Spinal cord (tissue), 10 donors: ENCODE measurements around the gene RECQL5. TPM values are rescaled to one million over a fixed set of nuclear protein-coding genes. Genes with fewer than 3 reads are reported as not detected.

Experiments
- DNase-seq, 6 donors: peaks; one replicate each; pipeline versions ENCODE4 v3.0.0 to v3.0.0-alpha.2; 2013 to 2015; ENCODE audit warnings: low spot score in 6 of 6, low read depth in 4 of 6
- H3K27ac ChIP-seq: one replicate; pipeline ENCODE4 v1.5.1; 2013; ENCODE audit warnings: low read depth, low read length, control low read depth
- H3K27me3 ChIP-seq: one replicate; pipeline ENCODE4 v1.6.1; 2013; ENCODE audit warnings: low read length; ENCODE audit not compliant: control insufficient read depth, insufficient read depth
- H3K36me3 ChIP-seq: one replicate; pipeline ENCODE4 v1.6.1; 2013; ENCODE audit warnings: low read length; ENCODE audit not compliant: control insufficient read depth, insufficient read depth
- H3K4me1 ChIP-seq: one replicate; pipeline ENCODE4 v1.6.1; 2013; ENCODE audit warnings: low read length; ENCODE audit not compliant: control insufficient read depth, insufficient read depth
- H3K4me3 ChIP-seq: one replicate; pipeline ENCODE4 v1.5.1; 2013; ENCODE audit warnings: low read depth, low read length, control low read depth
- H3K9me3 ChIP-seq: one replicate; pipeline ENCODE4 v1.6.1; 2013; ENCODE audit warnings: low read length; ENCODE audit not compliant: control insufficient read depth, insufficient read depth
- WGBS: methylation state at CpG from one replicate; pipeline ENCODE4 v1.1.5; 2013; ENCODE audit warnings: missing lambda C conversion rate; ENCODE audit not compliant: insufficient coverage; 5-methylcytosine and 5-hydroxymethylcytosine counted together
- polyA plus RNA-seq, 2 donors: library from polyadenylated mRNA; unstranded; fragments of 120-200 nt; gene quantifications; one replicate each; pipeline ENCODE4 v1.2.1, GENCODE V29; 2013; ENCODE audit not compliant: insufficient read length in 2 of 2
- total RNA-seq, 2 donors: library from RNA; depleted of rRNA in 1 of 2; stranded (reverse); fragments of 120-200 nt in 1 of 2; fragments of >200 nt in 1 of 2; gene quantifications; one replicate each; pipeline versions ENCODE4 v1.2.3 to v1.2.4, GENCODE V29; 2013 to 2014
- donor health status: healthy.

Gene RECQL5
- total and polyA plus RNA-seq, 4 donors: 10.2 to 36.5 (median 28.7) TPM

DNA sequence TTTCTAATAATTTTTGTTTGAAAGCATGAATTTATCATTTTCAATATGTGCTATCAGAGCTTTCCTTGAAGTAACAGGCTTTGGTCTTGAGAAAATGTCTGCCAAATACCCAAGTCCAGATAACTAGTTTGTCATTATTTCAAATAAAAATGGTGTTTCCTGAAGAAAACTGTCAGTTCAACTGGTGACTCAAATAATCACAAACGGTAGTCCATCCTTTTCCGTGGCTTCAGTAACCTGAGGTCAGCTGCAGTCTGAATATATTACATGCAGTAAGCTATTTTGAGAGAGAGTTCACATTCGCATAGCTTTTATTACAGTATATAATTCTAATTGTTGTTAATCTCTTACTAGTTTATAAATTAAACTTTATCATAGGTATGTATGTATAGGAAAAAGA lies 9.5 kb upstream of the RECQL5 start:
- Histone ChIP-seq H3K4me1 (peaks cover 17% of the 10 kb centered on the region), H3K9me3 (no peaks in the 10 kb centered on the region), H3K36me3 (peaks cover 43% of the 10 kb centered on the region), H3K27ac (no peak overlapping the region), H3K4me3 (no peak overlapping the region), H3K27me3 (no peaks in the 10 kb centered on the region)
- no CpG with 5 or more reads among the region's 3 CpGs for WGBS
- no peak for DNase-seq

DNA sequence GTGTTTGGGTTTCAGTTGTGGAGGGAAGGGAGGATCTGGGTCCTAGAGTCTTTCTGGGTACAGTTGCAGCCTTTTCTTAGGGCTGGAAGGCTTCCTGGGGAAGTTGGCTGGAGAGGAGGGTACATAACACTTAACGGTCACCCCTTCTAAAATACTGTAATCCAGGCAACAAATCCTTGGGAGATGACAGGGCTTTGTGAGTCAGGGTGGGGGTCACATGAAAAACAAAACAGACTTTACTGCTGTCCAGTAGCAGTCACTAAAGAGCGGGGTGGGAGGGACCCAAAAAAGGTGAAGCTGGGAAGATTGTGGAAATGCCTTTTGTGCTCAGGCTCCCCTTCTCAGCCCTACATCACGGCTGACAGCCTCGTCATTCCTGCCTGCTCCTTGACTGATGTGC lies 6.5 kb upstream of the RECQL5 start:
- Histone ChIP-seq H3K4me1 (peaks cover 6% of the 10 kb centered on the region), H3K9me3 (no peaks in the 10 kb centered on the region), H3K27ac (no peak overlapping the region), H3K36me3 (peaks cover 38% of the 10 kb centered on the region), H3K4me3 (no peak overlapping the region), H3K27me3 (no peaks in the 10 kb centered on the region)
- no peak for DNase-seq
- no CpG with 5 or more reads among the region's 4 CpGs for WGBS

DNA sequence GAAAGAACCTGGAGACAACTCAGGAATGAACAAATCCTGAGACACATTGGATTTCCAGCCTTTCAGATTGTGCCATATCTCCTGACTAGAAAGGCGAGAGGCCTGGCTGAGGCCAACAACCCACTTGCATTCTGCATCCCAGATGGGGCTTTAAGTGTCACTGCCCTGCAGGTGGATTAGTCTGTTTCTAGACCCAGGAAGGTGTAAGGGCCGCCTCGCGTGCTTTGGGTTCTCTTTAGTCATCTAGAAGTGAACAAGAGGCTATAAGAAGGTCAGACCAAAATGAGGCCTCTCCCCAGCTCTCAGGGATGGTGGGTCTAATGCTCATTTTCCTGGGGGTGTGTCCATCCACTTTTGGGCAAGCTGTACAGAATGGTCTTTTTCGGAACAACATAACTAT lies 5.1 kb upstream of the RECQL5 start:
- H3K4me1 ChIP-seq: peaks cover 6% of the 10 kb centered on the region
- no peaks in the 10 kb centered on the region for H3K9me3 ChIP-seq
- H3K36me3 ChIP-seq: peaks cover 34% of the 10 kb centered on the region
- DNase-seq: no peak
- 85% methylated on average over 4 of the region's 5 CpGs for WGBS
- H3K27me3 ChIP-seq: no peaks in the 10 kb centered on the region
- H3K4me3 ChIP-seq: no peak overlapping the region
- H3K27ac ChIP-seq: no peak overlapping the region

DNA sequence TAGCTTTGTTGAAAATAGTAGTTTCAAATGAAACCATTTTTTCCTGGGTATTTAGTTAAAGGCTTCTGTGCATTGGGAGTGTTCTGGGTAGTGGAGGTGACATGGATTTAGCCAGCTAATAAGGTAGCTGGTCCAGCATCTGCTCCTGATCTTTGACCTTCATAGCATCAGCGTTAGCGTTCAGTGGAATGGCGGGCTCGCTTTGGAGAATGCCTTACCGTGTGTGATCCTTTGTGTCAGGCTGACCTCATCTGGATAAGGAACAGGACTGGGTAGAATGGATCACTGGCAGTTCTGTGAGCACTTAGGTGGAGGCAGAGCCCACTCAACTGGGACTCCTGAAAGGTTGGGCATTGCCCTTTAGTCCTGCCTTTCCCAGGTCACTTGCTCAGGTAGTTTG lies 3.9 kb upstream of the RECQL5 start:
- WGBS: 90% methylated on average over 5 of the region's 5 CpGs
- no peak for DNase-seq
- peaks cover 12% of the 10 kb centered on the region for H3K4me1 ChIP-seq
- H3K27me3 ChIP-seq: no peaks in the 10 kb centered on the region
- H3K36me3 ChIP-seq: peaks cover 34% of the 10 kb centered on the region
- no peaks in the 10 kb centered on the region for H3K9me3 ChIP-seq
- H3K27ac ChIP-seq: no peak overlapping the region
- H3K4me3 ChIP-seq: no peak overlapping the region

DNA sequence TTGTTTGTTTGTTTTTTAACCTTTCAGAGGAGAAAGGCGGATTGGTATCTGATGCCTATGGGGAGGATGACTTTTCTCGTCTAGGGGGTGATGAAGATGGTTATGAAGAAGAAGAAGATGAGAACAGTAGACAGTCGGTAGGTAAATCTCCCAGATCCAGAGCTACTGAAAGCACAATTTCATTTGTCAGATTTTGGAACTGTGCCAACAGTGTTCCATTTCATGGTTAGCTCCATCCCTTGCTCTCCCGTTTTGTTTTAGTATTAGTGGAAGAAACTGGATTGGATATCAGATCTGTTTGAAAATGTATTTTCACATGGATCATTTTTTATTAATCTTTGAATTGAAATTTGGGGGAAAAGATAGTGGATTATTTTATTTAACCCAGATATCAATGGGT lies 1.5 kb upstream of the RECQL5 start:
- H3K4me3 ChIP-seq: no peak overlapping the region
- H3K36me3 ChIP-seq: peaks cover 35% of the 10 kb centered on the region

DNA sequence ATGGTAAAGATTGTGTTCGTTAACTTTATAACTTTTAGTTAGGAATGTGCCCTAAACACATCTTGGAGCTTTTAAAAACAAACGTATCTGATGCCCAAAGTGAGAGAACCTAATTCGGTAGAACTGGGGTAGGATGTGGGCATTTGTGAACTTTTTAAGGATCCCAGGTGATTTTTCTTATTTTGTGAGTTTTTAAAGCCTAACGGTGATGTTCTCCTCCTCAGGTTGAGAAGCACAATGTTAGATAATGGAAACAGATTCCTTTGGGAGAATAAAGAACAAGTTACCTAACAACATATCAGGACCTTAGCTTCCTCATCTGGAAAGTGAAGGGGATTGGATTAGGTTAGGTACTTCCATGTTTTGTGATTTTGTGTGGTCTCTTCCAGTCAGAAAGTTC lies 871 bp upstream of the RECQL5 start:
- DNase-seq: no peak
- Histone ChIP-seq H3K4me1 (peaks cover 7% of the 10 kb centered on the region), H3K36me3 (peaks cover 31% of the 10 kb centered on the region), H3K27ac (no peak overlapping the region), H3K9me3 (no peaks in the 10 kb centered on the region), H3K4me3 (peak overlapping the region; percentile 91), H3K27me3 (no peaks in the 10 kb centered on the region)
- 0% methylated on average over 3 of the region's 4 CpGs for WGBS

More for the DNA sequence above, 1.5 kb upstream of the RECQL5 start:
- no peaks in the 10 kb centered on the region for H3K9me3 ChIP-seq
- no peaks in the 10 kb centered on the region for H3K27me3 ChIP-seq
- H3K4me1 ChIP-seq: peaks cover 7% of the 10 kb centered on the region
- 91% methylated on average over 3 of the region's 4 CpGs for WGBS
- no peak overlapping the region for H3K27ac ChIP-seq
- DNase-seq: no peak

DNA sequence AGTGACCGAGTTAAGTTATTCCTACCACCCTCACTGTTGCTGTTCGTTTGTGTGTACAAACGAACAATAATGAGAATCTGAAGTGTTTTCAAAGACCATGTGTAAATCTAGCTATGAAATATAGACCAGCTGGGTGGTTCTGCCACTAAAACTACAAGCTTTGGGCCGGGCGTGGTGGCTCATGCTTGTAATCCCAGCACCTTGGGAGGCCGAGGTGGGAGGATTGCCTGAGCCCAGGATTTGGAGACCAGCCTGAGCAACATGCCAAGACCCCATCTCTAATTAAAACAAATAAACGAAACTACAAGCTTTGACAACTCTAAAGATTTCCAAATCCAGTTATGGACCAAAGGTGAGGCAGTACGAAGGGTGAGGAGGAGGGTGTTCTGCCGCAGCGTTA lies 973 bp downstream of the RECQL5 start:
- peaks cover 23% of the 10 kb centered on the region for H3K4me1 ChIP-seq
- H3K36me3 ChIP-seq: peaks cover 35% of the 10 kb centered on the region
- H3K4me3 ChIP-seq: peak overlapping the region; percentile 91
- no peaks in the 10 kb centered on the region for H3K9me3 ChIP-seq
- 100% methylated on average over 1 of the region's 10 CpGs for WGBS
- no peak for DNase-seq
- H3K27me3 ChIP-seq: no peaks in the 10 kb centered on the region
- H3K27ac ChIP-seq: no peak overlapping the region

DNA sequence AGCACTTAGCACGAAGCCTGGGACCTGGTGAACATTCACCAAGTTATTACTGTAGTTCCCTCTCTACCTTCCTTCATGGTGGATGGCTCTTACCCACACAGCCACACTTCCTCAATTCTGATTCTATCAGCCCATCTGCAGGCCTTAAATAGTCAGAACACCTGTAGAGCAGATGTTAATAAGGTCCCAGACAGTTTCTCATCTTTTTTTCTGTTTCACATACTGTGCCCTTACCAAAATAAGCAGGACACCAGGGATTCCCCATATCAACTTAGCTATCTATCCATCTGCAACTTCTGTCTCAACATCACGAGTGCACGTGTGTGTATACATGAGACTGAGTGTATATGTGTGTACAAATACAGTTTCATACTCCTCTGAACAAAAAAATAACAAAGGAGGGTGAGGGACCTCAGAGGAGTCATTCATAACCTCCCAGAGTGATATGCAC lies 2.8 kb downstream of the RECQL5 start:
- H3K27me3 ChIP-seq: no peaks in the 10 kb centered on the region
- H3K4me1 ChIP-seq: peaks cover 23% of the 10 kb centered on the region
- H3K36me3 ChIP-seq: peaks cover 36% of the 10 kb centered on the region
- WGBS: no CpG with 5 or more reads among the region's 3 CpGs
- no peak overlapping the region for H3K4me3 ChIP-seq
- H3K27ac ChIP-seq: no peak overlapping the region
- H3K9me3 ChIP-seq: no peaks in the 10 kb centered on the region
- no peak for DNase-seq

DNA sequence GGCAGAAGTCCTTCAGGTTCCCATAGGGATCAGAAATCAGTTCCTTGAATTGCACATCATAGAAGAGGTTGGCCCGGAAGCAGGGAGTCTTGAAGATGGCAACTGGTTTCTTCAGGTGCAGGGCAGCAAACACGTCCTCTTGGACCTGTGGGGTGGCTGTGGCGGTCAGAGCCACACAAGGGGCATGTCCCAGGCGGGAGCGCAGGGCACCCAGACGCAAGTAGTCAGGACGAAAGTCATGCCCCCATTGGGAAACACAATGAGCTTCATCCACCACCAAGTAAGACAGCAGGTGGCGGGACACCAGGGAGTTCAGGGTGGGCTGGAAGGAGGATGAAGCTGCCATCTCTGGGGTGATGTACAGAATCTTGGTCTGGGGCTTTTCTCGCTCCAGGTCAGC lies 4.4 kb downstream of the RECQL5 start:
- H3K4me1 ChIP-seq: peaks cover 23% of the 10 kb centered on the region
- no peak for DNase-seq
- peaks cover 41% of the 10 kb centered on the region for H3K36me3 ChIP-seq
- no peak overlapping the region for H3K27ac ChIP-seq
- 95% methylated on average over 5 of the region's 9 CpGs for WGBS
- no peaks in the 10 kb centered on the region for H3K27me3 ChIP-seq
- no peak overlapping the region for H3K4me3 ChIP-seq
- no peaks in the 10 kb centered on the region for H3K9me3 ChIP-seq

DNA sequence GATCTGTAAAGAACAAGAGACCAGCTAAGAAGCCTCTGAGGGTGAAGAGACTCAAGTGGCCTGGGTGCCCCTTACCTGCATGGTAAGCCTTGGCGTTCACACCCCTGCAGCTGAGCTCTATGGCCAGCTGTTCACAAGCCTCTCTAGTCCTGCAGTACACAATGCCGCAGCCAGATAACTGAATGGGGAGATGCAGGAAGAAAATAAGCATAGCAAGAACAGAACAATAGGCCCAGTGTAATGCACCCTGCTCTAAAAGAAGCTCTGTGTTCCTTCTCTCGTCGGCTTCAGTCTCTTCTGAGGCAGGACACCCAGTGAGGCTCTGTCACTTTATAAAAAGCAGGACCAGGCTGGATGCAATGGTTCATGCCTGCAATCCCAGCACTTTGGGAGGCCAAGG lies 5.4 kb downstream of the RECQL5 start:
- DNase-seq: peak in 2 of 6 donors; percentile 37 to 71
- Histone ChIP-seq H3K36me3 (peaks cover 51% of the 10 kb centered on the region), H3K27me3 (no peaks in the 10 kb centered on the region), H3K9me3 (no peaks in the 10 kb centered on the region), H3K4me1 (peaks cover 23% of the 10 kb centered on the region), H3K27ac (peak overlapping the region; percentile 29), H3K4me3 (no peak overlapping the region)
- 60% methylated on average over 4 of the region's 4 CpGs for WGBS
